Colonic mucosa (tissue), 4 donors: ENCODE results near the gene USH1G. TPM values are rescaled to one million over a fixed set of nuclear protein-coding genes. Genes with fewer than 3 reads are reported as not detected.
A peak's percentile ranks its signal among the peaks of the same experiment; 100 is the strongest.

Experiments
- DNase-seq: peaks from one replicate; pipeline ENCODE4 v3.0.0-alpha.2; 2020
- H3K27ac ChIP-seq: fragments of 200-600 bp; one replicate; pipeline ENCODE4 v1.8.0; 2021
- H3K27me3 ChIP-seq: fragments of 200-600 bp; one replicate; pipeline ENCODE4 v1.8.0; 2021
- H3K36me3 ChIP-seq: fragments of 200-600 bp; one replicate; pipeline ENCODE4 v1.8.0; 2021
- H3K4me1 ChIP-seq: fragments of 200-600 bp; one replicate; pipeline ENCODE4 v1.8.0; 2021; ENCODE audit warnings: mild to moderate bottlenecking
- H3K4me3 ChIP-seq: fragments of 200-600 bp; one replicate; pipeline ENCODE4 v1.8.0; 2021
- H3K9ac ChIP-seq, 2 donors: one replicate each; pipeline ENCODE4 v1.7.0; 2013; ENCODE audit warnings: control low read depth in 2 of 2, low read depth in 2 of 2, low read length in 2 of 2
- H3K9me3 ChIP-seq: fragments of 200-600 bp; one replicate; pipeline ENCODE4 v1.8.0; 2021
- intact Hi-C: fragments of 100-400 bp; cut with DNase I; formaldehyde crosslinking; loops from one replicate; pipeline ENCODE4 v1.14.1; 2022
- total RNA-seq, 2 donors: library from RNA; stranded (reverse); fragmentation: NEBNext Ultra II Directional in 1 of 2; extraction: Animal tissue kit (Norgen Biotek cat#: 25700) in 1 of 2; gene quantifications; one replicate each; pipeline ENCODE4 v1.2.1, GENCODE V29; 2021
- TF ChIP-seq, protein P1 (sequence below): fragments of 200-600 bp; IDR thresholded peaks from one replicate; pipeline ENCODE4 v1.8.0; 2022; ENCODE audit warnings: antibody characterized with exemption, mild to moderate bottlenecking
- donor health status: healthy.
- donor health status: DM: no; HTN: no; CAD: no.
- donor health status: DM: no; HTN: no; CAD: no.

Gene USH1G
- total RNA-seq, 2 donors from 2014 or later = 0.05 TPM; not detected in 1

DNA sequence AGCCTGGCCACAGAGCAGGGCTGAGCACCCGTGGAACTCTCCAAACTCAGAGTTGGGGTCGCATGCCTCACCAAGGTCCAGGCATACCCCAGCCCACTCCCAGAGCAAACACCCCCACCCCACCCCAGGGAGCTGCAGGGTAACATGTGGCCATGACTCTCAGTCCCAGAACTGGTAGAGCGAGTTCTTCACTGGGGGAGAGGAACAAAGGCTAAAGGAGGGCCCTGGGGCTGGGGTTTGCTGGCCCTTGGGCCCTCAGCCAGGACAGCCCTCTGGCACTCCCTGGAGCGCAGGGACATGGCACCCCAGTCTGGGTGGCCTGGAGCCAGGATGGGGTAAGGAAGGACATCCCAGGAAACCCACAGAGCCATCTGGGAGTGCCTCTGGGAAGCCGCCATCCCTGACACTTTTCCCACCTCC, 45.3 kb upstream of the USH1G start:
- Histone ChIP-seq H3K36me3 (no peaks in the 10 kb centered on the region), H3K9me3 (no peaks in the 10 kb centered on the region), H3K27me3 (no peaks in the 10 kb centered on the region), H3K4me1 (peaks cover 4% of the 10 kb centered on the region), H3K4me3 (no peak overlapping the region), H3K9ac (no peak overlapping the region), H3K27ac (no peak overlapping the region)
- peak; percentile 63 for DNase-seq
- TF ChIP-seq, protein P1, sequence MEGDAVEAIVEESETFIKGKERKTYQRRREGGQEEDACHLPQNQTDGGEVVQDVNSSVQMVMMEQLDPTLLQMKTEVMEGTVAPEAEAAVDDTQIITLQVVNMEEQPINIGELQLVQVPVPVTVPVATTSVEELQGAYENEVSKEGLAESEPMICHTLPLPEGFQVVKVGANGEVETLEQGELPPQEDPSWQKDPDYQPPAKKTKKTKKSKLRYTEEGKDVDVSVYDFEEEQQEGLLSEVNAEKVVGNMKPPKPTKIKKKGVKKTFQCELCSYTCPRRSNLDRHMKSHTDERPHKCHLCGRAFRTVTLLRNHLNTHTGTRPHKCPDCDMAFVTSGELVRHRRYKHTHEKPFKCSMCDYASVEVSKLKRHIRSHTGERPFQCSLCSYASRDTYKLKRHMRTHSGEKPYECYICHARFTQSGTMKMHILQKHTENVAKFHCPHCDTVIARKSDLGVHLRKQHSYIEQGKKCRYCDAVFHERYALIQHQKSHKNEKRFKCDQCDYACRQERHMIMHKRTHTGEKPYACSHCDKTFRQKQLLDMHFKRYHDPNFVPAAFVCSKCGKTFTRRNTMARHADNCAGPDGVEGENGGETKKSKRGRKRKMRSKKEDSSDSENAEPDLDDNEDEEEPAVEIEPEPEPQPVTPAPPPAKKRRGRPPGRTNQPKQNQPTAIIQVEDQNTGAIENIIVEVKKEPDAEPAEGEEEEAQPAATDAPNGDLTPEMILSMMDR = no peak
- intact Hi-C loops = no loop called here

DNA sequence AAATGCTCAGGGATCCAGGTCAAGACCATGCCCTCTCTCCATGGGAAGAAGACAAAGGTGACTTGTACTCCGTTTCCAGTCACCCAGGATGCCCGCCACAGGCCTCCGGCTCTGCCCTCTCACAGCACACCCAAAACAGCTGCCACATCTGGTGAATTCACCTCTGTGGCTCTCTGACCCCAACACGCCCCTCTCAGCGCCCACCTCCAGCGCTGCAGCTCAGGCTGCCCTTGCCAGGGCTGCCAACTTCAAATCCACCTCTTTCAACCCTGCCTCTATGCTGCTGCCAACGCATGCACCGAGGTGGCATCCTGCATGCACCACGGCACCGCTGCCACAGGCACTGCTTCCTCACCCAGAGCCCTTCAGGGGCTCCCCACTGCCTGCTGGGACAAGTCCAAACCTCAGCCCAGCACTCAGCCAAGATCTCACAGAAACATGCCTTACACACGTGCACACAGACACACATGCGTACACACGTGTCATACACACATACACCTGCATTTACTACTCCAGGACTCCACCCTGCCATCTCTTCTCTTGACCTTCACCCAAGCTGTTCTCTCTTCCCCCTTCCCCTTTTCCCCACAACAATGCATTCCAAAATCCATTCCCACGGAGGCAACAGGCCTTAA, 42.0 kb upstream of the USH1G start:
- Histone ChIP-seq H3K27ac (no peak overlapping the region), H3K9me3 (no peaks in the 10 kb centered on the region), H3K4me1 (no peaks in the 10 kb centered on the region), H3K4me3 (no peak overlapping the region), H3K27me3 (no peaks in the 10 kb centered on the region), H3K9ac (no peak overlapping the region), H3K36me3 (no peaks in the 10 kb centered on the region)
- DNase-seq = no peak
- intact Hi-C loops = loop anchor here (5.0 kb wide), 2 partner anchors 42 to 237 kb away; no protein-coding TSS in a partner anchor
- TF ChIP-seq, protein P1 = no peak

DNA sequence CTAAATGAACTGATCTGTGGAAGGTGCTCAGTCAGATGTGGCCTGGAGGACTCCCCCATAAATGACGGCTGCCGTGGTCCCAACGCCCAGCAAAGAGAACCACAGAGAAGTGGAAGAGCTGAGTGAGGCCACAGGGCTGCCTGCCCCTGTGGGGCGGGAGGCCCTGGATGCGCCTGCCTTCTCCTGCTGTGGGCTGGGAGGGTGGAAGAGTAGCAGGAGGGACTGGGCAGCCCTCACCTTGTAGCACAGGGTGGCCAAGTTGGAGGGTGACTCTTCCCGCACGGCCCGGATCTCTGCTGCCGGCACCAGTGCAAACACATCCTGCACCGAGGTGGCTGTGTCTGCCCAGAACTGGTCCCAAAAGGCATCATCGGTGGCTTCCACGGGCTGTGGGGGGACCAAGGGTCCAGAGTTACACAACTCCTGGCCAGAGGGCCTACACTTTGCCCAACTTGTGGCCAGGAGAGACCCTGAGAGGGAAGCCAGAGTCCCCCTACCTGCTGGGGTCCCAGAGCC, 41.2 kb upstream of the USH1G start:
- intact Hi-C loops = loop anchor here (5.0 kb wide), 2 partner anchors 43 to 238 kb away; no protein-coding TSS in a partner anchor
- Histone ChIP-seq H3K36me3 (no peaks in the 10 kb centered on the region), H3K9ac (no peak overlapping the region), H3K4me3 (no peak overlapping the region), H3K27me3 (no peaks in the 10 kb centered on the region), H3K27ac (no peak overlapping the region), H3K9me3 (no peaks in the 10 kb centered on the region), H3K4me1 (no peaks in the 10 kb centered on the region)
- TF ChIP-seq, protein P1 = no peak
- no peak for DNase-seq

DNA sequence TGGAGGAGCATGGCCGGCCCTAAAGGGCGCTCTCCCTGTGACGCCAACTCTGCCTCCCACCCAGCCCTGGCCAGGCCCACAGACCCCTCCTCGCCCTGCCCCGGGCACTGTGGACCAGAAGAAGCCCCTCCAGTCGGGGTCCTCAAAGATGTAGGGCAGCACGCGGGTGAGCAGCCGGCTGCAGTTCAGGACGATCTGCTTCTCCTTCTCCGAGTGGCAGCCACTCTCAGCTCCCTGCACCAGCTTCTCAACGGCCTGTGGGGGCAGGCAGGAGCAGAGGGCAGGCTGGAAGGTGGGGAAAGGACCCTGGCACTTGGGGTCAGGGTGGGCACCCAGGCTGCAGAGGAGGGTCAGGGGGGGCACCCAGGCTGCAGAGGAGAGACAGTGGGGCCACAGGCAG, 40.6 kb upstream of the USH1G start:
- DNase-seq = no peak
- Histone ChIP-seq H3K4me1 (no peaks in the 10 kb centered on the region), H3K27ac (no peak overlapping the region), H3K9ac (no peak overlapping the region), H3K4me3 (no peak overlapping the region), H3K9me3 (no peaks in the 10 kb centered on the region), H3K27me3 (no peaks in the 10 kb centered on the region), H3K36me3 (no peaks in the 10 kb centered on the region)
- TF ChIP-seq, protein P1 = no peak
- intact Hi-C loops = loop anchor here (5.0 kb wide), 2 partner anchors 44 to 239 kb away; no protein-coding TSS in a partner anchor

DNA sequence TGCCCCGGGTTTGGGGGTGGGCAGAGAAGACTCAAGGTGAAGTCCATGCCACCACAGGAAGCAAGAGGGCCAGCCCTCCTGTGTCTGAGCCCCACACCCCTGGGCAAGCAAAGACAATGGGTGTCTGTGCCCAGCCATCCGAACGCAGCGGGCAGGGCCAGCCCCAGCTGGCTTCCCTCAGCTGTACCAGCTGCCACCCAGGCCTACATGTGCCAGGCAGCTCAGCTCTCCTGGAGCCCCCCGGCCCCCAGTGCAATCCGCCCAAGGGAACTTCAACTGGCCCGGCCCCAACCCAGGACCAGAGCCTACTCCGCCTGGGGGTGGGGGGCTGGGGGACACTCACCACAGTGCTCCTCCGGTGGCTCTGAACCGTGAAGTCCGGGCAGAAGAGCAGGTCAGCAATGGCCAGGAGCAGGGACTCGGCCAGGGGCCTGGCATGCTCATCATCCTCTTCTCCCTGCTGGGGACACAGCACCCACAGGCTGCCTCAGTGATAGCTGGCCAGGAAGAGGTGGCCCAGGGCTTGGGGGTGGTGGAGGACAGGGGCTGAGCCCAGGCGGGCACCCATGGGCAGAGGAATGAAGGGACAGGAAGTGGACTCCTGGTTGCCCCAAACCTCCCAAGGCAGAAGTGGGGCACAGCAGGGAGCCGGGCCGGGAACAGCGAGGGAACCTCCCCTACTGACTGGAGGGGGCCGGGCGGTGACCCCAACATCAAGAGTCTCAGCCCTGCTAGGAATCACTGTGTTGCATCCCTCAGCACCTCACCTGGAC, 39.8 kb upstream of the USH1G start:
- no peaks in the 10 kb centered on the region for H3K4me1 ChIP-seq
- no peak overlapping the region for H3K27ac ChIP-seq
- no peaks in the 10 kb centered on the region for H3K9me3 ChIP-seq
- H3K27me3 ChIP-seq = no peaks in the 10 kb centered on the region
- intact Hi-C loops = loop anchor here (5.0 kb wide), 2 partner anchors 44 to 239 kb away; no protein-coding TSS in a partner anchor
- DNase-seq = no peak
- H3K9ac ChIP-seq = no peak overlapping the region
- TF ChIP-seq, protein P1 = no peak
- H3K36me3 ChIP-seq = no peaks in the 10 kb centered on the region
- no peak overlapping the region for H3K4me3 ChIP-seq
